CD14-positive monocyte (primary cell): Measurements from ENCODE around the gene ALDH4A1. TPM values are rescaled to one million over a fixed set of nuclear protein-coding genes. Genes with fewer than 3 reads are reported as not detected.

ENCODE experiments used
- DNase-seq, 3 donors: peaks; one replicate each; pipeline ENCODE4 v3.0.0-alpha.2; 2011 to 2022
- H2AFZ ChIP-seq: 2 replicates; pipeline ENCODE4 v1.6.0; 2012; ENCODE audit warnings: mild to moderate bottlenecking, low read depth, low read length, inconsistent platforms; ENCODE audit not compliant: insufficient read depth, poor library complexity, severe bottlenecking
- H3K27ac ChIP-seq, 2 donors: 1 replicate in 1 of 2; 2 replicates in 1 of 2; pipeline ENCODE4 v1.5.1; 2012 to 2013; ENCODE audit warnings: low read length in 2 of 2, control low read depth in 1 of 2, inconsistent platforms in 1 of 2, low read depth in 1 of 2, mild to moderate bottlenecking in 1 of 2
- H3K27me3 ChIP-seq, 2 donors: one replicate each; pipeline versions ENCODE4 v1.6.0 to v1.6.1; 2011 to 2013; ENCODE audit warnings: low read length in 2 of 2; ENCODE audit not compliant: control insufficient read depth in 2 of 2, insufficient read depth in 2 of 2
- H3K36me3 ChIP-seq, 2 donors: replicated peaks in 1 of 2; 1 replicate in 1 of 2; 2 replicates in 1 of 2; pipeline versions ENCODE4 v1.5.1 to v1.6.1; 2012 to 2013; ENCODE audit warnings: low read length in 2 of 2, control low read depth in 1 of 2, inconsistent platforms in 1 of 2, mild to moderate bottlenecking in 1 of 2; ENCODE audit not compliant: insufficient read depth in 2 of 2, control insufficient read depth in 1 of 2
- H3K4me1 ChIP-seq, 2 donors: 1 replicate in 1 of 2; 2 replicates in 1 of 2; pipeline versions ENCODE4 v1.5.1 to v1.6.1; 2012 to 2013; ENCODE audit warnings: low read length in 2 of 2, control low read depth in 1 of 2, inconsistent platforms in 1 of 2, mild to moderate bottlenecking in 1 of 2, moderate library complexity in 1 of 2; ENCODE audit not compliant: insufficient read depth in 2 of 2, control insufficient read depth in 1 of 2
- H3K4me2 ChIP-seq: replicated peaks from 2 replicates; pipeline ENCODE3; 2012; ENCODE audit warnings: low read length, moderate library complexity, mild to moderate bottlenecking; ENCODE audit not compliant: poor library complexity, severe bottlenecking; ENCODE audit errors: extremely low read depth
- H3K4me3 ChIP-seq, 3 experiments: fragments of 200-600 bp in 1 of 3; sonication (generic) in 1 of 3; replicated peaks in 1 of 3; 1 replicate in 2 of 3; 2 replicates in 1 of 3; pipeline ENCODE4 v1.5.1; 2011 to 2013; ENCODE audit warnings: low read length in 3 of 3, mild to moderate bottlenecking in 3 of 3, control low read depth in 2 of 3, low read depth in 2 of 3, inconsistent platforms in 1 of 3, moderate library complexity in 1 of 3
- H3K79me2 ChIP-seq: 2 replicates; pipeline ENCODE4 v1.6.0; 2012; ENCODE audit warnings: mild to moderate bottlenecking, control low read depth, inconsistent platforms, low read length, moderate library complexity; ENCODE audit not compliant: insufficient read depth
- H3K9ac ChIP-seq: 2 replicates; pipeline ENCODE4 v1.6.0; 2017; ENCODE audit warnings: low read length, mild to moderate bottlenecking; ENCODE audit not compliant: insufficient read depth, poor library complexity, severe bottlenecking
- H3K9me3 ChIP-seq, 2 donors: replicated peaks in 1 of 2; 1 replicate in 1 of 2; 2 replicates in 1 of 2; pipeline versions ENCODE4 v1.5.1 to v1.6.1; 2012 to 2013; ENCODE audit warnings: low read length in 2 of 2, control low read depth in 1 of 2; ENCODE audit not compliant: control insufficient read depth in 1 of 2, insufficient read depth in 1 of 2
- H4K20me1 ChIP-seq: 2 replicates; pipeline ENCODE4 v1.6.0; 2012; ENCODE audit warnings: mild to moderate bottlenecking, low read length, control low read depth, moderate library complexity; ENCODE audit not compliant: insufficient read depth
- H3K27ac Mint-ChIP-seq, 7 donors: one replicate each; pipeline ENCODE4 v1.8.0; 2020; ENCODE audit warnings: mild to moderate bottlenecking in 7 of 7, mixed read lengths in 7 of 7, moderate library complexity in 6 of 7, inconsistent platforms in 2 of 7
- H3K27me3 Mint-ChIP-seq, 3 donors: one replicate each; pipeline ENCODE4 v1.8.0; 2021 to 2022; ENCODE audit warnings: low read depth in 3 of 3, mild to moderate bottlenecking in 3 of 3, mixed read lengths in 3 of 3, moderate library complexity in 3 of 3, inconsistent platforms in 1 of 3
- H3K36me3 Mint-ChIP-seq, 2 donors: one replicate each; pipeline ENCODE4 v1.8.0; 2020; ENCODE audit warnings: mixed read lengths in 2 of 2, inconsistent platforms in 1 of 2, mild to moderate bottlenecking in 1 of 2
- H3K4me1 Mint-ChIP-seq: one replicate; pipeline ENCODE4 v1.8.0; 2020; ENCODE audit warnings: mild to moderate bottlenecking, mixed read lengths
- H3K4me3 Mint-ChIP-seq, 2 donors: one replicate each; pipeline ENCODE4 v1.8.0; 2020; ENCODE audit warnings: mild to moderate bottlenecking in 2 of 2, mixed read lengths in 2 of 2, moderate library complexity in 1 of 2
- H3K9me3 Mint-ChIP-seq, 7 donors: one replicate each; pipeline ENCODE4 v1.8.0; 2020 to 2022; ENCODE audit warnings: mixed read lengths in 7 of 7, mild to moderate bottlenecking in 6 of 7, moderate library complexity in 6 of 7, inconsistent platforms in 2 of 7
- WGBS: methylation state at CpG from one replicate; pipeline ENCODE4 v1.1.5; 2013; ENCODE audit warnings: missing lambda C conversion rate; ENCODE audit not compliant: insufficient coverage; 5-methylcytosine and 5-hydroxymethylcytosine counted together
- intact Hi-C, 2 donors: fragments of 100-400 bp; cut with micrococcal nuclease; formaldehyde crosslinking; loops; one replicate each; pipeline versions ENCODE4 v1.15.0 to v1.15.1; 2023
- polyA plus RNA-seq, 3 donors: library from polyadenylated mRNA; depleted of rRNA in 1 of 3; unstranded in 2 of 3; stranded (reverse) in 1 of 3; fragments of 300-500 nt in 2 of 3; fragments of >200 nt in 1 of 3; fragmentation: Illumina TruSeq in 2 of 3; gene quantifications; 1 replicate in 2 of 3; 2 replicates in 1 of 3; pipeline ENCODE4 v1.2.3, GENCODE V29; 2012 to 2021
- TF ChIP-seq, protein P1 (sequence below): fragments of 200-600 bp; IDR thresholded peaks from one replicate; pipeline ENCODE4 v1.8.0; 2022; ENCODE audit warnings: antibody characterized with exemption, mild to moderate bottlenecking

The ALDH4A1 gene
- polyA plus RNA-seq, 3 donors = 4.8 to 7.8 (median 6.1) TPM

DNA sequence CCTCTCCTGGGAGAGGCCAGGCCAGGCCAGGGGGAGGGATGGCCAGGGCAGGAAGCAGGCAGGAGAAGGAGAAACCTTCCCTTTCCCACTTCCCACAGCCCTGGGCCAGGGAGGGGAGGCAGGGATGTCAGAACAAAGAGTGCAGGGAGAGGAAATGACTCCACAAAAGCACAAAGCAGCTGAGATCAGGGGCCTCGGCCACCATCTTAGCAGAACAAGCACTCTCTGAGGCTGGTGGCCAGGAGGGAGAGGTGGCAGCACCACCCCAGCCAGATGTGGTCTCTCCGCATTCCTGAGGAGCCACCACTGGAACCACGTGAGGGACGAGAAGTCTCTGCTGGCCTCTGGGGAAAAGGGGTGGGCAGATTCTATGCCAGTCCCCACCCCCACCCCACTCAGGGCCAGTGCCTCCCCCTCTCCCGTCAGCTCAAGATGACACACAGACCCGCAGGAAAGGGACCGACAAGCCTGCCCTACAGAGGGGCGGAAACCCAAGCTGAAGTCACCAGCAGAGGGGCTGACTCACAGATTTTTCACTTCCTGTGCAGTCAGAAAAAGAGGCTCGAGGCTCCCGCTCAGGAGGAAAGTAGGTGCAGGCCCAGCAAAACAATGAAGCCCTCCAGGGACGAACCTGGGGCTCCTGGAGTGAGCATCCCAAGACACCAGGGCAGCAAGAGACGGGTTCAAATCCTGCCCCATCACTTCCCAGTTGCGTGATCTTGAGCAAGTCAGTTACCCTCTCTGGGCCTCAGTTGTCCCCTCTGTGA is 24.1 kb upstream of the ALDH4A1 start:
- intact Hi-C loops = loop anchor here in 1 of 2 donors (2.0 kb wide), 1 partner anchor 26 kb away; no protein-coding TSS in a partner anchor
- Histone ChIP-seq H3K79me2 (peaks cover 26% of the 10 kb centered on the region), H2AFZ (peak overlapping the region; percentile 65), H3K4me1 (peaks cover 67 to 72% of the 10 kb centered on the region in 2 donors), H3K4me3 (peak overlapping the region in 2 of 3 experiments; percentile 4 to 62), H3K27ac (peak overlapping the region; percentile 89 to 99), H3K27me3 (no peaks in the 10 kb centered on the region), H3K36me3 (no peaks in the 10 kb centered on the region), H3K9me3 (no peaks in the 10 kb centered on the region), H3K9ac (peak overlapping the region; percentile 78), H4K20me1 (peaks cover 38% of the 10 kb centered on the region), H3K4me2 (peak overlapping the region; percentile 74)
- 0% methylated on average over 8 of the region's 13 CpGs for WGBS
- peak overlapping the region; percentile 64 to 86 for H3K4me3 Mint-ChIP-seq
- peak overlapping the region; percentile 89 to 97 (median 95) for H3K27ac Mint-ChIP-seq
- peaks cover 0 to 6% (median 0%) of the 10 kb centered on the region in 7 donors for H3K9me3 Mint-ChIP-seq
- H3K27me3 Mint-ChIP-seq = peaks cover 3 to 7% (median 5%) of the 10 kb centered on the region in 3 donors
- H3K36me3 Mint-ChIP-seq = peaks cover 0 to 6% of the 10 kb centered on the region in 2 donors
- H3K4me1 Mint-ChIP-seq = peaks cover 74% of the 10 kb centered on the region
- DNase-seq = peak; percentile 92 to 96 (median 96)
- TF ChIP-seq, protein P1, sequence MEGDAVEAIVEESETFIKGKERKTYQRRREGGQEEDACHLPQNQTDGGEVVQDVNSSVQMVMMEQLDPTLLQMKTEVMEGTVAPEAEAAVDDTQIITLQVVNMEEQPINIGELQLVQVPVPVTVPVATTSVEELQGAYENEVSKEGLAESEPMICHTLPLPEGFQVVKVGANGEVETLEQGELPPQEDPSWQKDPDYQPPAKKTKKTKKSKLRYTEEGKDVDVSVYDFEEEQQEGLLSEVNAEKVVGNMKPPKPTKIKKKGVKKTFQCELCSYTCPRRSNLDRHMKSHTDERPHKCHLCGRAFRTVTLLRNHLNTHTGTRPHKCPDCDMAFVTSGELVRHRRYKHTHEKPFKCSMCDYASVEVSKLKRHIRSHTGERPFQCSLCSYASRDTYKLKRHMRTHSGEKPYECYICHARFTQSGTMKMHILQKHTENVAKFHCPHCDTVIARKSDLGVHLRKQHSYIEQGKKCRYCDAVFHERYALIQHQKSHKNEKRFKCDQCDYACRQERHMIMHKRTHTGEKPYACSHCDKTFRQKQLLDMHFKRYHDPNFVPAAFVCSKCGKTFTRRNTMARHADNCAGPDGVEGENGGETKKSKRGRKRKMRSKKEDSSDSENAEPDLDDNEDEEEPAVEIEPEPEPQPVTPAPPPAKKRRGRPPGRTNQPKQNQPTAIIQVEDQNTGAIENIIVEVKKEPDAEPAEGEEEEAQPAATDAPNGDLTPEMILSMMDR = no peak

DNA sequence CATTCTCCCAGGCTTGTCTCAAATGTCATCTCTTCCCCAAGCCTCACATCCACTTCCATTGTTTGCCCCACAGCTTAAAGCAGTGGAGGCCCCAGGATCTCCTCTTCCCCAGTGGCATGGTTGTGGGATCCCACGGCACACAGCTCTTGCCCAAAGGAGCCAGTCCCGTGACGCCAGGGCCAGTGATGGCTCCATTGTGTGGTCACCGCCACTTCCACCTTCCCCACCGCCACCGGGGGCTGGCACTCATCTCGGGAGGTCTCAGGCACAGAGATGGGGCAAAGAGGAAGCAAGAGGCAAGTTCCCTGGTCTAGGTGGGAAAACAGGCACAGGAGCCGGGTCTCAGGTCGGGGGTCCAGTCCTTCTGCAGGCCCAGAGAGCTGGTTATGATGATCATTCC is 22.9 kb upstream of the ALDH4A1 start:
- intact Hi-C loops = no loop called here

More for the DNA sequence above, 22.9 kb upstream of the ALDH4A1 start:
- Histone ChIP-seq H4K20me1 (peaks cover 41% of the 10 kb centered on the region), H3K27ac (peak overlapping the region in 1 of 2 donors; percentile 81), H3K27me3 (no peaks in the 10 kb centered on the region), H3K36me3 (peaks cover 0 to 7% of the 10 kb centered on the region in 2 donors), H3K9ac (no peak overlapping the region), H3K79me2 (peaks cover 26% of the 10 kb centered on the region), H3K4me1 (peaks cover 67 to 72% of the 10 kb centered on the region in 2 donors), H3K9me3 (no peaks in the 10 kb centered on the region), H3K4me2 (no peak overlapping the region), H2AFZ (no peak overlapping the region), H3K4me3 (no peak overlapping the region)
- H3K36me3 Mint-ChIP-seq = peaks cover 6 to 7% of the 10 kb centered on the region in 2 donors
- H3K4me1 Mint-ChIP-seq = peaks cover 70% of the 10 kb centered on the region
- TF ChIP-seq, protein P1 = no peak
- 50% methylated on average over 4 of the region's 9 CpGs for WGBS
- peaks cover 2 to 7% (median 5%) of the 10 kb centered on the region in 3 donors for H3K27me3 Mint-ChIP-seq
- peaks cover 0 to 6% (median 0%) of the 10 kb centered on the region in 7 donors for H3K9me3 Mint-ChIP-seq
- peak overlapping the region; percentile 54 to 88 (median 79) for H3K27ac Mint-ChIP-seq
- peak in 2 of 3 donors; percentile 25 to 41 for DNase-seq
- peak overlapping the region; percentile 40 to 42 for H3K4me3 Mint-ChIP-seq
